IMR-90 (cell line): Measurements from ENCODE around the gene ANKRD44. TPM values are rescaled to one million over a fixed set of nuclear protein-coding genes. Genes with fewer than 3 reads are reported as not detected.

Experiments
- ATAC-seq: fragments of 200-7000 bp; cut with Tn5 transposase; 2 replicates; pipeline ENCODE4 v1.9.1; 2020; ENCODE audit warnings: low read depth, mild to moderate bottlenecking, moderate library complexity
- BruUV-seq: library from RNA; stranded (reverse); fragments of 400-500 nt; replicated peaks from 2 replicates; lab custom pipeline; 2021; lab: Mats Ljungman, UMichigan
- CTCF ChIA-PET: fragments of 300-600 bp; formaldehyde crosslinking; extraction: SDS; loops from one replicate; lab custom pipeline; 2021; ENCODE audit warnings: antibody characterized with exemption; lab: Yijun Ruan, JAX
- POLR2A ChIA-PET: fragments of 300-600 bp; sonication (Branson Sonifier 250); formaldehyde crosslinking; loops from one replicate; lab custom pipeline; 2022; ENCODE audit warnings: antibody characterized with exemption; ENCODE audit not compliant: unreplicated experiment; lab: Charles Lee
- DNase-seq: peaks from one replicate; pipeline ENCODE4 v3.0.0; 2013
- H2AFZ ChIP-seq: replicated peaks from 2 replicates; pipeline ENCODE3; 2013; ENCODE audit warnings: low read length, mild to moderate bottlenecking; ENCODE audit not compliant: poor library complexity
- H2AK5ac ChIP-seq: 2 replicates; pipeline ENCODE4 v1.6.1; 2013; ENCODE audit warnings: low read depth, low read length, inconsistent platforms
- H2AK9ac ChIP-seq: replicated peaks from 2 replicates; pipeline ENCODE3; 2013; ENCODE audit warnings: mild to moderate bottlenecking, low read depth, low read length, moderate library complexity; ENCODE audit not compliant: poor library complexity
- H2BK120ac ChIP-seq: 2 replicates; pipeline ENCODE4 v1.6.1; 2013; ENCODE audit warnings: low read depth, low read length, inconsistent platforms
- H2BK15ac ChIP-seq: 3 replicates; pipeline ENCODE4 v1.6.1; 2013; ENCODE audit warnings: low read depth, low read length, inconsistent platforms
- H2BK20ac ChIP-seq: 2 replicates; pipeline ENCODE4 v1.6.1; 2013; ENCODE audit warnings: low read depth, mild to moderate bottlenecking, inconsistent platforms, low read length, moderate library complexity
- H2BK5ac ChIP-seq: 2 replicates; pipeline ENCODE4 v1.6.1; 2013; ENCODE audit warnings: mild to moderate bottlenecking, low read depth, low read length, inconsistent platforms; ENCODE audit not compliant: poor library complexity, severe bottlenecking
- H3K14ac ChIP-seq: replicated peaks from 2 replicates; pipeline ENCODE4 v1.6.1; 2013; ENCODE audit warnings: low read depth, low read length, inconsistent platforms
- H3K18ac ChIP-seq: 2 replicates; pipeline ENCODE4 v1.6.1; 2013; ENCODE audit warnings: low read depth, low read length, control low read depth
- H3K23ac ChIP-seq: 2 replicates; pipeline ENCODE4 v1.6.1; 2013; ENCODE audit warnings: low read depth, low read length, inconsistent platforms
- H3K27ac ChIP-seq: 2 replicates; pipeline ENCODE4 v1.5.1; 2013; ENCODE audit warnings: mild to moderate bottlenecking, control low read depth, low read length; ENCODE audit not compliant: insufficient read depth
- H3K27me3 ChIP-seq: 2 replicates; pipeline ENCODE4 v1.6.1; 2013; ENCODE audit warnings: low read length; ENCODE audit not compliant: control insufficient read depth, insufficient read depth
- H3K36me3 ChIP-seq: 2 replicates; pipeline ENCODE4 v1.6.1; 2013; ENCODE audit warnings: low read length, mixed read lengths; ENCODE audit not compliant: control insufficient read depth, insufficient read depth
- H3K4ac ChIP-seq: 2 replicates; pipeline ENCODE4 v1.6.1; 2013; ENCODE audit warnings: low read depth, low read length, inconsistent platforms
- H3K4me1 ChIP-seq: 2 replicates; pipeline ENCODE4 v1.6.1; 2013; ENCODE audit warnings: low read length, mixed read lengths; ENCODE audit not compliant: control insufficient read depth, insufficient read depth
- H3K4me2 ChIP-seq: 2 replicates; pipeline ENCODE4 v1.6.1; 2013; ENCODE audit warnings: low read depth, mild to moderate bottlenecking, control low read depth, low read length, moderate library complexity
- H3K4me3 ChIP-seq: 2 replicates; pipeline ENCODE4 v1.5.1; 2013; ENCODE audit warnings: low read depth, mild to moderate bottlenecking, control low read depth, low read length, moderate library complexity; ENCODE audit not compliant: insufficient read depth
- H3K56ac ChIP-seq: 2 replicates; pipeline ENCODE4 v1.6.1; 2013; ENCODE audit warnings: low read length, inconsistent platforms; ENCODE audit not compliant: insufficient read depth; ENCODE audit errors: extremely low read depth
- H3K79me1 ChIP-seq, 2 experiments: 2 replicates each; pipeline ENCODE4 v1.6.1; 2013; ENCODE audit warnings: low read length in 2 of 2, inconsistent platforms in 1 of 2, low read depth in 1 of 2
- H3K9ac ChIP-seq: 2 replicates; pipeline ENCODE4 v1.6.1; 2013; ENCODE audit warnings: low read depth, low read length, control low read depth
- H3K9me1 ChIP-seq: 2 replicates; pipeline ENCODE4 v1.6.1; 2013; ENCODE audit warnings: low read length, inconsistent platforms; ENCODE audit not compliant: insufficient read depth
- H3K9me3 ChIP-seq: 2 replicates; pipeline ENCODE4 v1.6.1; 2013; ENCODE audit warnings: low read length; ENCODE audit not compliant: control insufficient read depth, insufficient read depth
- H4K20me1 ChIP-seq: 2 replicates; pipeline ENCODE4 v1.6.1; 2013; ENCODE audit warnings: low read length, inconsistent platforms; ENCODE audit not compliant: insufficient read depth
- H4K5ac ChIP-seq: 2 replicates; pipeline ENCODE4 v1.6.1; 2013; ENCODE audit warnings: mild to moderate bottlenecking, low read depth, low read length, control low read depth
- H4K8ac ChIP-seq, 2 experiments: 2 replicates each; pipeline ENCODE4 v1.6.1; 2013; ENCODE audit warnings: low read depth in 2 of 2, low read length in 2 of 2, control low read depth in 1 of 2, inconsistent platforms in 1 of 2
- H4K91ac ChIP-seq: 2 replicates; pipeline ENCODE4 v1.6.1; 2013; ENCODE audit warnings: low read depth, low read length, inconsistent platforms; ENCODE audit not compliant: insufficient read depth
- CEBPB ChIP-seq: IDR thresholded peaks from 2 replicates; pipeline ENCODE4 v1.6.1; 2012; ENCODE audit warnings: low read depth, low read length, improper control_type of control experiment
- CHD1 ChIP-seq: IDR thresholded peaks from 2 replicates; pipeline ENCODE4 v1.6.1; 2012; ENCODE audit warnings: low read depth, low read length, improper control_type of control experiment
- FOS ChIP-seq: fragments of 150-350 bp; IDR thresholded peaks from 2 replicates; pipeline ENCODE4 v1.6.1; 2016; ENCODE audit warnings: low read depth, low read length
- MAZ ChIP-seq: IDR thresholded peaks from 2 replicates; pipeline ENCODE4 v1.6.1; 2012; ENCODE audit warnings: low read depth, mild to moderate bottlenecking, low read length, improper control_type of control experiment, moderate library complexity, borderline replicate concordance
- MXI1 ChIP-seq: IDR thresholded peaks from 2 replicates; pipeline ENCODE4 v1.6.1; 2012; ENCODE audit warnings: low read depth, mild to moderate bottlenecking, low read length, moderate library complexity, borderline replicate concordance
- POLR2A ChIP-seq: IDR thresholded peaks from 2 replicates; pipeline ENCODE4 v1.6.1; 2012; ENCODE audit warnings: mild to moderate bottlenecking, low read depth, low read length
- RCOR1 ChIP-seq: IDR thresholded peaks from 2 replicates; pipeline ENCODE4 v1.6.1; 2012; ENCODE audit warnings: mild to moderate bottlenecking, low read length, improper control_type of control experiment; ENCODE audit not compliant: insufficient replicate concordance
- RFX5 ChIP-seq: IDR thresholded peaks from 2 replicates; pipeline ENCODE4 v1.8.0; 2012; ENCODE audit warnings: low read depth, mild to moderate bottlenecking, low read length, moderate library complexity
- SMC3 ChIP-seq: fragments of 150-350 bp; IDR thresholded peaks from 2 replicates; pipeline ENCODE4 v1.6.1; 2016; ENCODE audit warnings: low read depth, mild to moderate bottlenecking, antibody characterized with exemption, low read length, moderate library complexity
- WGBS, 2 experiments: methylation state at CpG; one replicate each; pipeline versions ENCODE4 v1.1.5 to v1.1.7; 2013; ENCODE audit warnings: missing lambda C conversion rate in 2 of 2; ENCODE audit not compliant: insufficient read length in 1 of 2; ENCODE audit errors: extremely low coverage in 2 of 2; 5-methylcytosine and 5-hydroxymethylcytosine counted together
- dilution Hi-C: fragments of 300-500 bp; cut with HindIII; formaldehyde crosslinking; loops from one replicate; pipeline ENCODE4 v1.14.3; 2018; ENCODE audit warnings: low sequenced_read_pairs; ENCODE audit not compliant: unreplicated experiment
- in situ Hi-C: fragments of 300-500 bp; cut with MboI; formaldehyde crosslinking; loops from 3 replicates; pipeline ENCODE4 v1.14.3; 2019; ENCODE audit warnings: low sequenced_read_pairs, inconsistent platforms, mixed read lengths
- intact Hi-C: fragments of 100-400 bp; cut with micrococcal nuclease; formaldehyde crosslinking; loops from 2 replicates; pipeline ENCODE4 v1.10.0; 2022
- polyA plus RNA-seq, 3 experiments: library from polyadenylated mRNA; depleted of rRNA; stranded (reverse); fragments of >200 nt; gene quantifications; 2 replicates each; pipeline ENCODE4 v1.2.3, GENCODE V29; 2012; ENCODE audit warnings: low replicate concordance in 1 of 3
- total RNA-seq: library from RNA; depleted of rRNA; stranded (reverse); fragments of >200 nt; gene quantifications from 2 replicates; pipeline ENCODE4 v1.2.3, GENCODE V29; 2012
- TF ChIP-seq, protein P1 (sequence below): fragments of 150-350 bp; IDR thresholded peaks from 2 replicates; pipeline ENCODE4 v1.6.1; 2016; ENCODE audit warnings: low read depth, mild to moderate bottlenecking, low read length, moderate library complexity, borderline replicate concordance
- TF ChIP-seq, protein P2 (sequence below): conservative IDR thresholded peaks from 2 replicates; pipeline ENCODE4 v1.5.1; 2012; ENCODE audit warnings: mild to moderate bottlenecking, low read depth, low read length, improper control_type of control experiment

ANKRD44 gene
- total and polyA plus RNA-seq, 2 of the 4 experiments (the other 2 are of a cell fraction), result 5.2 to 15.6 TPM

DNA sequence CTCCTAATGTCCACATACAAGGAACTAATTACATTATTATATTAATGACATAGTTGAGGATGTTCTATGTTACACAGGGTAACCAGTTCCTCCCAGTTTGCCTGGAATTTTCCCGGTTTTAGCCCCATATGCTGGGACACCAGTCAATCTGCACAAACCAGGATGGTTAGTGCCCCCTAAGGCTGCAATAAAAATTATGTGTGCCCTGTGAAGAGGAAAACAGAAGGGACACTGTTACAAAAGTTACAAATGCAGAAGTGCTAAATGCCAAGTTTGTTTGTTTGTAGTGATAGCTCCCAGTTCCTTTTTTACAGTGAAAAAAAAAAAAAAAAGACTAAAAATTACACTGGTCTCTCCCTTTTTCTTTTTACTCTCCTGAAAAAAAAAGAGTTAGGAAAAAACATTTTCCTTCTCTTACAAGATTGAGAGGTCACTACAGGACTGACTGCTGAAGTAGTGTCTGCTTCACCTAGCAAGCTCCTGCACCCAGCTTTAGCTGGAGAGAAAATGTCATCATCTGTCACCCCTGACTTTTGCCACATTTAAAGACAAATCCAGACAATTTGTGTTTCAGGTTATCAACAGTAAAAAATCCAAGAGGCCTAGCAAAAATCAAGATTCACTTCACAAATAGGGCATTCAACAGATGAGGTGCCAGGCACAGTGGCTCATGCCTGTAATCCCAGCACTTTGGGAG lies 3.2 kb downstream of the ANKRD44 start:
- Histone ChIP-seq H4K8ac (no peak overlapping the region), H2BK5ac (no peak overlapping the region), H3K9me1 (no peaks in the 10 kb centered on the region), H3K23ac (no peak overlapping the region), H3K79me1 (peaks cover 0 to 13% of the 10 kb centered on the region in 2 experiments; a peak in 2 of 4 replicates), H3K4me3 (no peak overlapping the region), H3K9me3 (no peaks in the 10 kb centered on the region), H3K4me2 (no peak overlapping the region), H3K18ac (no peak overlapping the region), H2BK120ac (no peak overlapping the region), H2AK5ac (no peak overlapping the region), H3K4me1 (peaks cover 8% of the 10 kb centered on the region), H4K91ac (no peak overlapping the region), H2BK20ac (no peak overlapping the region), H2AK9ac (no peak overlapping the region), H3K14ac (no peak overlapping the region), H3K27ac (no peak overlapping the region), H3K36me3 (no peaks in the 10 kb centered on the region), H3K27me3 (no peaks in the 10 kb centered on the region), H4K20me1 (no peaks in the 10 kb centered on the region), H4K5ac (no peak overlapping the region), H3K9ac (no peak overlapping the region), H3K56ac (no peak overlapping the region), H3K4ac (no peak overlapping the region), H2AFZ (no peak overlapping the region), H2BK15ac (no peak overlapping the region)
- in situ Hi-C loops (no loop called here), intact Hi-C loops (no loop called here), dilution Hi-C loops (no loop called here)
- ChIA-PET POLR2A (interaction anchor here (0.6 kb wide), 1 partner anchor 35 kb away, joined by 11 read pairs; no protein-coding TSS in a partner anchor), CTCF (no interaction called here)
- no CpG with 5 or more reads among the region's 1 CpG for WGBS, 2 experiments
- ATAC-seq, result no peak
- TF ChIP-seq RCOR1, result no peak
- TF ChIP-seq RFX5, result no peak
- TF ChIP-seq MAZ, result no peak
- no peak for TF ChIP-seq FOS
- TF ChIP-seq SMC3, result no peak
- no peak for TF ChIP-seq MXI1
- TF ChIP-seq CHD1, result no peak
- no peak for TF ChIP-seq POLR2A
- TF ChIP-seq, protein P1, sequence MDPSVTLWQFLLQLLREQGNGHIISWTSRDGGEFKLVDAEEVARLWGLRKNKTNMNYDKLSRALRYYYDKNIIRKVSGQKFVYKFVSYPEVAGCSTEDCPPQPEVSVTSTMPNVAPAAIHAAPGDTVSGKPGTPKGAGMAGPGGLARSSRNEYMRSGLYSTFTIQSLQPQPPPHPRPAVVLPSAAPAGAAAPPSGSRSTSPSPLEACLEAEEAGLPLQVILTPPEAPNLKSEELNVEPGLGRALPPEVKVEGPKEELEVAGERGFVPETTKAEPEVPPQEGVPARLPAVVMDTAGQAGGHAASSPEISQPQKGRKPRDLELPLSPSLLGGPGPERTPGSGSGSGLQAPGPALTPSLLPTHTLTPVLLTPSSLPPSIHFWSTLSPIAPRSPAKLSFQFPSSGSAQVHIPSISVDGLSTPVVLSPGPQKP, result no peak
- TF ChIP-seq, protein P2, sequence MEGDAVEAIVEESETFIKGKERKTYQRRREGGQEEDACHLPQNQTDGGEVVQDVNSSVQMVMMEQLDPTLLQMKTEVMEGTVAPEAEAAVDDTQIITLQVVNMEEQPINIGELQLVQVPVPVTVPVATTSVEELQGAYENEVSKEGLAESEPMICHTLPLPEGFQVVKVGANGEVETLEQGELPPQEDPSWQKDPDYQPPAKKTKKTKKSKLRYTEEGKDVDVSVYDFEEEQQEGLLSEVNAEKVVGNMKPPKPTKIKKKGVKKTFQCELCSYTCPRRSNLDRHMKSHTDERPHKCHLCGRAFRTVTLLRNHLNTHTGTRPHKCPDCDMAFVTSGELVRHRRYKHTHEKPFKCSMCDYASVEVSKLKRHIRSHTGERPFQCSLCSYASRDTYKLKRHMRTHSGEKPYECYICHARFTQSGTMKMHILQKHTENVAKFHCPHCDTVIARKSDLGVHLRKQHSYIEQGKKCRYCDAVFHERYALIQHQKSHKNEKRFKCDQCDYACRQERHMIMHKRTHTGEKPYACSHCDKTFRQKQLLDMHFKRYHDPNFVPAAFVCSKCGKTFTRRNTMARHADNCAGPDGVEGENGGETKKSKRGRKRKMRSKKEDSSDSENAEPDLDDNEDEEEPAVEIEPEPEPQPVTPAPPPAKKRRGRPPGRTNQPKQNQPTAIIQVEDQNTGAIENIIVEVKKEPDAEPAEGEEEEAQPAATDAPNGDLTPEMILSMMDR, result no peak
- no peak for TF ChIP-seq CEBPB
- BruUV-seq, result no TSS peak
- no peak for DNase-seq
